Skeletal muscle cell (primary cell): Measurements from ENCODE around the gene AVL9.
"Not testable (repeated sequence)": the region's sequence is repeated elsewhere in the genome, so short reads cannot be mapped to it uniquely, and the experiment has no call there.

Experiments used
- DNase-seq: peaks from one replicate; pipeline ENCODE4 v3.0.0-alpha.2; 2010; ENCODE audit warnings: low read depth
- H3K4me3 ChIP-seq: 2 replicates; pipeline ENCODE4 v1.5.1; 2011; ENCODE audit warnings: low read depth, mild to moderate bottlenecking, control low read depth, low read length, moderate library complexity

Gene AVL9

GRCh38 chr7:32495298-32496051 lies at the start of gene AVL9:
Gene AVL9, plus strand, starts transcription at chr7:32495489. Its CDS starts 221 bp downstream, at chr7:32495710.
- DNase-seq = peak; percentile 87
- peak within 1 kb of the TSS; percentile 87 for H3K4me3 ChIP-seq

- no peak overlapping the region for H3K4me3 ChIP-seq
- DNase-seq = no peak
Measured at GRCh38 chr7:32447218-32447617, 48.1 kb upstream of the AVL9 start.

- no peak for DNase-seq
- no peak overlapping the region for H3K4me3 ChIP-seq
Measured at GRCh38 chr7:32453341-32454011, 41.8 kb upstream of the AVL9 start.

GRCh38 chr7:32458025-32458424 lies 37.3 kb upstream of the AVL9 start:
- no peak overlapping the region for H3K4me3 ChIP-seq
- no peak for DNase-seq

- H3K4me3 ChIP-seq = no peak overlapping the region
- no peak for DNase-seq
Measured at GRCh38 chr7:32459788-32460187, 35.5 kb upstream of the AVL9 start.

- no peak overlapping the region for H3K4me3 ChIP-seq
- no peak for DNase-seq
Measured at GRCh38 chr7:32461484-32461883, 33.8 kb upstream of the AVL9 start.

- no peak overlapping the region for H3K4me3 ChIP-seq
- no peak for DNase-seq
Measured at GRCh38 chr7:32462451-32462850, 32.8 kb upstream of the AVL9 start.

- no peak overlapping the region for H3K4me3 ChIP-seq
- no peak for DNase-seq
Measured at GRCh38 chr7:32462977-32463376, 32.3 kb upstream of the AVL9 start.

- DNase-seq, H3K4me3 ChIP-seq: not testable (repeated sequence)
Measured at GRCh38 chr7:32464641-32465416, 30.5 kb upstream of the AVL9 start.

- H3K4me3 ChIP-seq, DNase-seq: not testable (repeated sequence)
Measured at GRCh38 chr7:32470004-32470403, 25.3 kb upstream of the AVL9 start.

GRCh38 chr7:32470871-32471270 lies 24.4 kb upstream of the AVL9 start:
- no peak for DNase-seq
- no peak overlapping the region for H3K4me3 ChIP-seq

GRCh38 chr7:32472015-32472414 lies 23.3 kb upstream of the AVL9 start:
- no peak for DNase-seq
- H3K4me3 ChIP-seq = no peak overlapping the region

GRCh38 chr7:32474008-32474407 lies 21.3 kb upstream of the AVL9 start:
- no peak for DNase-seq
- H3K4me3 ChIP-seq = no peak overlapping the region

- H3K4me3 ChIP-seq = no peak overlapping the region
- DNase-seq = no peak
Measured at GRCh38 chr7:32476816-32477648, 18.3 kb upstream of the AVL9 start.

GRCh38 chr7:32477649-32477980 lies 17.7 kb upstream of the AVL9 start:
- no peak overlapping the region for H3K4me3 ChIP-seq
- no peak for DNase-seq

- no peak overlapping the region for H3K4me3 ChIP-seq
- peak; percentile 15 for DNase-seq
Measured at GRCh38 chr7:32479574-32480200, 15.6 kb upstream of the AVL9 start.

- no peak overlapping the region for H3K4me3 ChIP-seq
- DNase-seq = no peak
Measured at GRCh38 chr7:32481176-32481575, 14.1 kb upstream of the AVL9 start.

GRCh38 chr7:32481921-32482320 lies 13.4 kb upstream of the AVL9 start:
- no peak overlapping the region for H3K4me3 ChIP-seq
- no peak for DNase-seq

- DNase-seq = no peak
- H3K4me3 ChIP-seq = peak overlapping the region; percentile 90
Measured at GRCh38 chr7:32489788-32490126, 5.5 kb upstream of the AVL9 start.
